Vagina (tissue), 2 donors: ENCODE data around the gene SH3RF2.

Experiments
- POLR2AphosphoS5 ChIP-seq, 2 donors: sonication (generic); formaldehyde crosslinking; IDR thresholded peaks; one replicate each; pipeline ENCODE4 v1.9.0; 2017; ENCODE audit warnings: antibody characterized with exemption in 2 of 2, mild to moderate bottlenecking in 2 of 2, low read depth in 1 of 2; ENCODE audit not compliant: insufficient read depth in 1 of 2
- TF ChIP-seq, protein P1 (sequence below), 3 experiments: fragments of 450-650 bp in 2 of 3; fragments of 200-600 bp in 1 of 3; sonication (generic) in 1 of 3; IDR thresholded peaks; one replicate each; pipeline ENCODE4 v1.5.1; 2017 to 2019; ENCODE audit warnings: antibody characterized with exemption in 3 of 3, mild to moderate bottlenecking in 2 of 3, moderate library complexity in 2 of 3

DNA sequence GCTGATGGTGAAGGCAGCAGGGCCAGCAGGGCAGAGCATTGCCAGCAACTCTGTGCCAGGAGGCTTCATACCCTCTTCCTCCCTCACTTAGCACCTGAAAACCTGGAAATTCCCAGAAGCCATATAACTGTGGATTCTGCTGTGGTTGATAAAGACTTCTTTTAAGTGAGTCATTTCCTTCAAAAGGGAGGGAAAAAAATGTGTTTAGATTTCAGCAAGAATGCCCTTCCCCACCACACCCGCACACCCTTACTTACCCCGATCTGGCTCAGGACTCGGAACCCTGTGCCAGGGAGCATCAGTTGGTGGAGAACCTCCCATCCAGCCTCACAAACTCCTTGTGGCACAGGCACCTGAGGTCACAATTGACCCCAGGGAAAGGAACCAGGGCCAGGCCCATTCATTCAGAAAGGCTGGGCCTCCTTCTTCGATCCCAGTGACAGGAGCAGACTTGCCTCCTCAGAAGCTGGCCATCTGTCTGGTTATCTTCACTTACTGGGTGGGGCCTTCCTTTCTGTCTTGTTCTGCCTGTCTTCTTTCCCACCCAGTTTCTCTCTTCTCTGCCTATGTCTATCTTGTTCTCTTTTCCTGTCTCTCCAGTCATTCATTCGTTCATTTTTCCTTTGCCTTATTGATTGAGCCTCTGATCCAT is 106.4 kb downstream of the SH3RF2 start:
- TF ChIP-seq, protein P1, sequence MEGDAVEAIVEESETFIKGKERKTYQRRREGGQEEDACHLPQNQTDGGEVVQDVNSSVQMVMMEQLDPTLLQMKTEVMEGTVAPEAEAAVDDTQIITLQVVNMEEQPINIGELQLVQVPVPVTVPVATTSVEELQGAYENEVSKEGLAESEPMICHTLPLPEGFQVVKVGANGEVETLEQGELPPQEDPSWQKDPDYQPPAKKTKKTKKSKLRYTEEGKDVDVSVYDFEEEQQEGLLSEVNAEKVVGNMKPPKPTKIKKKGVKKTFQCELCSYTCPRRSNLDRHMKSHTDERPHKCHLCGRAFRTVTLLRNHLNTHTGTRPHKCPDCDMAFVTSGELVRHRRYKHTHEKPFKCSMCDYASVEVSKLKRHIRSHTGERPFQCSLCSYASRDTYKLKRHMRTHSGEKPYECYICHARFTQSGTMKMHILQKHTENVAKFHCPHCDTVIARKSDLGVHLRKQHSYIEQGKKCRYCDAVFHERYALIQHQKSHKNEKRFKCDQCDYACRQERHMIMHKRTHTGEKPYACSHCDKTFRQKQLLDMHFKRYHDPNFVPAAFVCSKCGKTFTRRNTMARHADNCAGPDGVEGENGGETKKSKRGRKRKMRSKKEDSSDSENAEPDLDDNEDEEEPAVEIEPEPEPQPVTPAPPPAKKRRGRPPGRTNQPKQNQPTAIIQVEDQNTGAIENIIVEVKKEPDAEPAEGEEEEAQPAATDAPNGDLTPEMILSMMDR (IDR thresholded peaks at IDR 0.05) = no peak
- TF ChIP-seq POLR2AphosphoS5 (IDR thresholded peaks at IDR 0.05; ENCODE audit: insufficient read depth in 1 of 2, low read depth in 1 of 2) = no peak
